Measurements from ENCODE around the gene ASPDH. TPM values are rescaled to one million over a fixed set of nuclear protein-coding genes. Genes with fewer than 3 reads are reported as not detected.
"Not testable (repeated sequence)": the region's sequence is repeated elsewhere in the genome, so short reads cannot be mapped to it uniquely, and the experiment has no call there.

The ASPDH gene
- total and polyA plus RNA-seq, 2 donors from 2014 or later = 115 TPM; not detected in 1

- H3K9ac ChIP-seq (ENCODE audit: low read length in 3 of 3) = no peak overlapping the region
- DNase-seq (peak in 2 of 5 donors; percentile 43 to 69), FAIRE-seq (no peak)
- no peaks in the 10 kb centered on the region for H3K4me1 ChIP-seq (ENCODE audit: control insufficient read depth in 2 of 3, insufficient read depth in 2 of 3, low read depth in 1 of 3, low read length in 3 of 3)
- no peak overlapping the region for H3K27ac ChIP-seq (ENCODE audit: low read depth in 2 of 2, low read length in 2 of 2)
- intact Hi-C loops (cut with DNase I) = no loop called here
- H3K27me3 ChIP-seq (ENCODE audit: control insufficient read depth, insufficient read depth, low read length) = no peaks in the 10 kb centered on the region
- TF ChIP-seq CTCF (IDR thresholded peaks at IDR 0.05; ENCODE audit: borderline replicate concordance, extremely low read depth, insufficient read depth) = no peak
- H3K36me3 ChIP-seq (ENCODE audit: control insufficient read depth in 2 of 3, insufficient read depth in 3 of 3, low read length in 3 of 3) = no peaks in the 10 kb centered on the region
- H3K4me3 ChIP-seq (ENCODE audit: low read length in 3 of 3) = no peak overlapping the region
- peaks cover 0 to 14% (median 3%) of the 10 kb centered on the region in 3 donors for H3K9me3 ChIP-seq (ENCODE audit: control insufficient read depth in 2 of 3, insufficient read depth in 1 of 3, low read length in 3 of 3)
Measured at GRCh38 chr19:50535672-50536187, 22.0 kb upstream of the ASPDH start.

GRCh38 chr19:50534478-50534877 lies 20.8 kb upstream of the ASPDH start:
- Histone ChIP-seq H3K27me3 (ENCODE audit: control insufficient read depth, insufficient read depth, low read length) (no peaks in the 10 kb centered on the region), H3K4me3 (ENCODE audit: low read length in 3 of 3) (no peak overlapping the region), H3K4me1 (ENCODE audit: control insufficient read depth in 2 of 3, insufficient read depth in 2 of 3, low read depth in 1 of 3, low read length in 3 of 3) (no peaks in the 10 kb centered on the region), H3K9ac (ENCODE audit: low read length in 3 of 3) (no peak overlapping the region), H3K36me3 (ENCODE audit: control insufficient read depth in 2 of 3, insufficient read depth in 3 of 3, low read length in 3 of 3) (no peaks in the 10 kb centered on the region), H3K27ac (ENCODE audit: low read depth in 2 of 2, low read length in 2 of 2) (no peak overlapping the region), H3K9me3 (ENCODE audit: control insufficient read depth in 2 of 3, insufficient read depth in 1 of 3, low read length in 3 of 3) (peaks cover 0 to 14% (median 3%) of the 10 kb centered on the region in 3 donors)
- intact Hi-C loops (cut with DNase I) = no loop called here
- DNase-seq = no peak
- no peak for TF ChIP-seq CTCF (IDR thresholded peaks at IDR 0.05; ENCODE audit: borderline replicate concordance, extremely low read depth, insufficient read depth)
- FAIRE-seq = no peak

GRCh38 chr19:50532952-50533351 lies 19.2 kb upstream of the ASPDH start:
- H3K4me3 ChIP-seq (ENCODE audit: low read length in 3 of 3) = no peak overlapping the region
- intact Hi-C loops (cut with DNase I) = no loop called here
- no peaks in the 10 kb centered on the region for H3K36me3 ChIP-seq (ENCODE audit: control insufficient read depth in 2 of 3, insufficient read depth in 3 of 3, low read length in 3 of 3)
- H3K9me3 ChIP-seq (ENCODE audit: control insufficient read depth in 2 of 3, insufficient read depth in 1 of 3, low read length in 3 of 3) = peaks cover 0 to 14% (median 3%) of the 10 kb centered on the region in 3 donors
- FAIRE-seq (no peak), DNase-seq (no peak)
- no peaks in the 10 kb centered on the region for H3K4me1 ChIP-seq (ENCODE audit: control insufficient read depth in 2 of 3, insufficient read depth in 2 of 3, low read depth in 1 of 3, low read length in 3 of 3)
- H3K9ac ChIP-seq (ENCODE audit: low read length in 3 of 3) = no peak overlapping the region
- no peak overlapping the region for H3K27ac ChIP-seq (ENCODE audit: low read depth in 2 of 2, low read length in 2 of 2)
- no peak for TF ChIP-seq CTCF (IDR thresholded peaks at IDR 0.05; ENCODE audit: borderline replicate concordance, extremely low read depth, insufficient read depth)
- H3K27me3 ChIP-seq (ENCODE audit: control insufficient read depth, insufficient read depth, low read length) = no peaks in the 10 kb centered on the region

GRCh38 chr19:50531171-50531612 lies 17.5 kb upstream of the ASPDH start:
- DNase-seq (no peak), FAIRE-seq (no peak)
- intact Hi-C loops (cut with DNase I) = no loop called here
- no peaks in the 10 kb centered on the region for H3K27me3 ChIP-seq (ENCODE audit: control insufficient read depth, insufficient read depth, low read length)
- H3K36me3 ChIP-seq (ENCODE audit: control insufficient read depth in 2 of 3, insufficient read depth in 3 of 3, low read length in 3 of 3) = no peaks in the 10 kb centered on the region
- no peak overlapping the region for H3K27ac ChIP-seq (ENCODE audit: low read depth in 2 of 2, low read length in 2 of 2)
- H3K9ac ChIP-seq (ENCODE audit: low read length in 3 of 3) = no peak overlapping the region
- H3K4me3 ChIP-seq (ENCODE audit: low read length in 3 of 3) = no peak overlapping the region
- peaks cover 0 to 14% (median 3%) of the 10 kb centered on the region in 3 donors for H3K9me3 ChIP-seq (ENCODE audit: control insufficient read depth in 2 of 3, insufficient read depth in 1 of 3, low read length in 3 of 3)
- no peaks in the 10 kb centered on the region for H3K4me1 ChIP-seq (ENCODE audit: control insufficient read depth in 2 of 3, insufficient read depth in 2 of 3, low read depth in 1 of 3, low read length in 3 of 3)
- no peak for TF ChIP-seq CTCF (IDR thresholded peaks at IDR 0.05; ENCODE audit: borderline replicate concordance, extremely low read depth, insufficient read depth)

- H3K9me3 ChIP-seq (ENCODE audit: control insufficient read depth in 2 of 3, insufficient read depth in 1 of 3, low read length in 3 of 3); H3K4me3 ChIP-seq (ENCODE audit: low read length in 3 of 3); intact Hi-C loops (cut with DNase I); DNase-seq; H3K27me3 ChIP-seq (ENCODE audit: control insufficient read depth, insufficient read depth, low read length); H3K4me1 ChIP-seq (ENCODE audit: control insufficient read depth in 2 of 3, insufficient read depth in 2 of 3, low read depth in 1 of 3, low read length in 3 of 3); H3K36me3 ChIP-seq (ENCODE audit: control insufficient read depth in 2 of 3, insufficient read depth in 3 of 3, low read length in 3 of 3); H3K9ac ChIP-seq (ENCODE audit: low read length in 3 of 3); FAIRE-seq; H3K27ac ChIP-seq (ENCODE audit: low read depth in 2 of 2, low read length in 2 of 2): not testable (repeated sequence)
Measured at GRCh38 chr19:50528052-50528451, 14.3 kb upstream of the ASPDH start.

All from kidney (tissue), 14 donors.